ENCODE results near the gene SS18.

DNA sequence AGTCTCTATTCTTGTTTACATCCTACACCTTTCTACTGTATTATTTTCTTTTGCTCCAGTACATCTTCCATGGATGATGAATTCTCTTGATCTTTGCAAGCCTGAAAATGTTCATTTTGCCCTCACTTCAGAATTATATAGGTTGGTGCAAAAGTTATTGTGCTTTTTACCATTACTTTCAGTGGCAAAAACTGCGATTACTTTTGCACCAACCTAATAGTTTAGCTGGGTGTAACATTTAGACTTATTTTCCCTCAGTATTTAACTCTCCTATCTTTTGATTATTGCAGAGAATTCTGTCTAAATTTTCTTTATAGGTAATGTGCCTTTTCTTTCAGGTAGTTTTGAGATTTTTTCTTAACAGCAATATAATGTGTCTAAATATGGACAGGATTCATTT lies 81.8 kb downstream of the SS18 start:
- TF ChIP-seq POLR2A (IDR thresholded peaks at IDR 0.05; ENCODE audit: low read depth) = no peak
- TF ChIP-seq, protein P1, sequence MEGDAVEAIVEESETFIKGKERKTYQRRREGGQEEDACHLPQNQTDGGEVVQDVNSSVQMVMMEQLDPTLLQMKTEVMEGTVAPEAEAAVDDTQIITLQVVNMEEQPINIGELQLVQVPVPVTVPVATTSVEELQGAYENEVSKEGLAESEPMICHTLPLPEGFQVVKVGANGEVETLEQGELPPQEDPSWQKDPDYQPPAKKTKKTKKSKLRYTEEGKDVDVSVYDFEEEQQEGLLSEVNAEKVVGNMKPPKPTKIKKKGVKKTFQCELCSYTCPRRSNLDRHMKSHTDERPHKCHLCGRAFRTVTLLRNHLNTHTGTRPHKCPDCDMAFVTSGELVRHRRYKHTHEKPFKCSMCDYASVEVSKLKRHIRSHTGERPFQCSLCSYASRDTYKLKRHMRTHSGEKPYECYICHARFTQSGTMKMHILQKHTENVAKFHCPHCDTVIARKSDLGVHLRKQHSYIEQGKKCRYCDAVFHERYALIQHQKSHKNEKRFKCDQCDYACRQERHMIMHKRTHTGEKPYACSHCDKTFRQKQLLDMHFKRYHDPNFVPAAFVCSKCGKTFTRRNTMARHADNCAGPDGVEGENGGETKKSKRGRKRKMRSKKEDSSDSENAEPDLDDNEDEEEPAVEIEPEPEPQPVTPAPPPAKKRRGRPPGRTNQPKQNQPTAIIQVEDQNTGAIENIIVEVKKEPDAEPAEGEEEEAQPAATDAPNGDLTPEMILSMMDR (IDR thresholded peaks at IDR 0.05) = no peak
- no peak for TF ChIP-seq POLR2AphosphoS5 (IDR thresholded peaks at IDR 0.05)

Data from esophagus muscularis mucosa (tissue), 3 donors.